Caco-2 (cell line): ENCODE measurements around the gene INKA2. TPM values are rescaled to one million over a fixed set of nuclear protein-coding genes. Genes with fewer than 3 reads are reported as not detected.

Source experiments
- BruUV-seq: library from RNA; stranded (reverse); fragments of 400-500 nt; replicated peaks from 2 replicates; lab custom pipeline; 2021; lab: Mats Ljungman, UMichigan
- CTCF ChIA-PET: fragments of 300-600 bp; sonication (Branson Sonifier 250); formaldehyde crosslinking; loops from one replicate; lab custom pipeline; 2022; ENCODE audit warnings: antibody characterized with exemption; lab: Charles Lee
- POLR2A ChIA-PET: fragments of 300-600 bp; sonication (Branson Sonifier 250); formaldehyde crosslinking; loops from one replicate; lab custom pipeline; 2022; ENCODE audit warnings: antibody characterized with exemption; lab: Charles Lee
- DNase-seq, 2 experiments: peaks; one replicate each; pipeline versions ENCODE4 v3.0.0 to v3.0.0-alpha.2; 2020 to 2022
- H3K27me3 ChIP-seq: replicated peaks from 2 replicates; pipeline ENCODE4 v1.6.0; 2011; ENCODE audit warnings: low read length; ENCODE audit not compliant: control insufficient read depth, insufficient read depth
- H3K36me3 ChIP-seq: 2 replicates; pipeline ENCODE4 v1.5.1; 2011; ENCODE audit warnings: low read length; ENCODE audit not compliant: control insufficient read depth, insufficient read depth
- H3K4me1 ChIP-seq: fragments of 250-450 bp; sonication (Bioruptor Pico); 2 replicates; pipeline ENCODE4 v1.5.1; 2020; ENCODE audit warnings: mild to moderate bottlenecking
- H3K4me3 ChIP-seq: 2 replicates; pipeline ENCODE4 v1.5.1; 2011; ENCODE audit warnings: low read depth, mild to moderate bottlenecking, control low read depth, low read length
- H3K9me3 ChIP-seq: fragments of 250-450 bp; sonication (Bioruptor Pico); 2 replicates; pipeline ENCODE4 v1.5.1; 2020; ENCODE audit warnings: mild to moderate bottlenecking, moderate library complexity
- H3K27ac Mint-ChIP-seq: one replicate; pipeline ENCODE4 v1.8.0; 2022; ENCODE audit warnings: mixed read lengths; ENCODE audit not compliant: unreplicated experiment
- H3K27me3 Mint-ChIP-seq: one replicate; pipeline ENCODE4 v1.8.0; 2022; ENCODE audit warnings: mixed read lengths; ENCODE audit not compliant: insufficient read depth, unreplicated experiment
- H3K36me3 Mint-ChIP-seq: one replicate; pipeline ENCODE4 v1.8.0; 2022; ENCODE audit warnings: mild to moderate bottlenecking, mixed read lengths; ENCODE audit not compliant: insufficient read depth, unreplicated experiment
- H3K4me1 Mint-ChIP-seq: one replicate; pipeline ENCODE4 v1.8.0; 2022; ENCODE audit warnings: low read depth, mixed read lengths; ENCODE audit not compliant: unreplicated experiment
- H3K4me3 Mint-ChIP-seq: one replicate; pipeline ENCODE4 v1.8.0; 2022; ENCODE audit warnings: mild to moderate bottlenecking, moderate library complexity, mixed read lengths; ENCODE audit not compliant: unreplicated experiment
- H3K9me3 Mint-ChIP-seq: one replicate; pipeline ENCODE4 v1.8.0; 2022; ENCODE audit warnings: mixed read lengths; ENCODE audit not compliant: unreplicated experiment
- intact Hi-C: fragments of 100-400 bp; cut with micrococcal nuclease; formaldehyde crosslinking; loops from one replicate; pipeline ENCODE4 v1.10.0; 2022; ENCODE audit not compliant: unreplicated experiment
- total RNA-seq: library from RNA; stranded (reverse); gene quantifications from 2 replicates; pipeline ENCODE4 v1.2.3, GENCODE V29; 2022
- TF ChIP-seq, protein P1 (sequence below), 2 experiments: fragments of 200-600 bp in 1 of 2; IDR thresholded peaks; 1 replicate in 1 of 2; 2 replicates in 1 of 2; pipeline versions ENCODE4 v1.5.1 to v1.8.0; 2011 to 2022; ENCODE audit warnings: antibody characterized with exemption in 1 of 2, control low read depth in 1 of 2, inconsistent platforms in 1 of 2, low read depth in 1 of 2, low read length in 1 of 2, mild to moderate bottlenecking in 1 of 2, moderate library complexity in 1 of 2; ENCODE audit not compliant: insufficient read depth in 1 of 2, severe bottlenecking in 1 of 2, unreplicated experiment in 1 of 2

INKA2 gene
- total RNA-seq, 1 experiment from 2014 or later: 5.8 TPM

DNA sequence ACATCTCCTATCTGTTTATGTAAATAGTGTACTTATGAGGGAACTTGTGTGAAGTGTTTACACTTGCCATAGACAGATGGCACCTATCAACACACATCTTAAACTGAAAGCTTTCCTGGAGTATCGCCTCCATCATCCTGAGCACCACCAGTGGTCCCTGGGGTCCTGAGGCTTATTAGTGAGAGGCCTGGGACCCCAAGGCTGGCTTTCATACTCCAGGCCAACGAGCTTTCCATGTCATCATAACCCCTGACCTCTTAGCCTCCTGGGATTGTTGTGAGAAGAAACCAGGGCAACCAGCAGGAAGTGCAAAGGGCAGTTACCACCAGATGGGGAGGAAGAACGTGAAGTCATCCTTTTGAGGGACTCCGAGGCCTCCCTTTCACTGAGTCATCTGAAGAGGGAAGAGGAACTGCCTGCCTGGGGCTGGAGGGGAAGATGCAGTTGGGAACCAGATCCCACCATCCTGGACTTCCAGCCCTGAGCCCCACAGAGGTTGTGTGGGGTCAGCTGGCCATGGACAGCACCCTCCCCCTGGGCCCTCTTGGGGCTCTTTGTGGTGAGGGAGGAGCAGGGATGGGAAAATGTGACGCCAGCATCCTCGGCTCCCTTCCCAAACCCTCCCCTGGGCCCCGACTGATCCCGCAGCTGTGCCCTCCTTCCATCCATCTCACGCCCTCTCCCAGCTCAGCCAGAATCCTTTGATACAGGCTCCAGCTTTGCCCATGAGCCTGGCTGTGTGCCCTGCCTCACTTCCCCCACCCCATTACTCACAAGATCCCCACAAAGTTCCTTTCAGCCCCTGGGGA, 5.8 kb downstream of the INKA2 start:
- BruUV-seq: no TSS peak
- DNase-seq: peak in 1 of 2 experiments; percentile 25
- ChIA-PET POLR2A (no interaction called here), CTCF (interaction anchor here (1.1 kb wide), 1 partner anchor 14 kb away, joined by 5 read pairs; no protein-coding TSS in a partner anchor)
- Mint-ChIP-seq H3K4me1 (peaks cover 18% of the 10 kb centered on the region), H3K36me3 (no peaks in the 10 kb centered on the region), H3K27me3 (no peaks in the 10 kb centered on the region), H3K9me3 (no peaks in the 10 kb centered on the region), H3K4me3 (no peak overlapping the region), H3K27ac (no peak overlapping the region)
- Histone ChIP-seq H3K4me3 (no peak overlapping the region), H3K4me1 (peaks cover 4% of the 10 kb centered on the region; the same call in 1 of the 2 replicates), H3K9me3 (no peaks in the 10 kb centered on the region), H3K27me3 (no peaks in the 10 kb centered on the region), H3K36me3 (no peaks in the 10 kb centered on the region)
- TF ChIP-seq, protein P1, sequence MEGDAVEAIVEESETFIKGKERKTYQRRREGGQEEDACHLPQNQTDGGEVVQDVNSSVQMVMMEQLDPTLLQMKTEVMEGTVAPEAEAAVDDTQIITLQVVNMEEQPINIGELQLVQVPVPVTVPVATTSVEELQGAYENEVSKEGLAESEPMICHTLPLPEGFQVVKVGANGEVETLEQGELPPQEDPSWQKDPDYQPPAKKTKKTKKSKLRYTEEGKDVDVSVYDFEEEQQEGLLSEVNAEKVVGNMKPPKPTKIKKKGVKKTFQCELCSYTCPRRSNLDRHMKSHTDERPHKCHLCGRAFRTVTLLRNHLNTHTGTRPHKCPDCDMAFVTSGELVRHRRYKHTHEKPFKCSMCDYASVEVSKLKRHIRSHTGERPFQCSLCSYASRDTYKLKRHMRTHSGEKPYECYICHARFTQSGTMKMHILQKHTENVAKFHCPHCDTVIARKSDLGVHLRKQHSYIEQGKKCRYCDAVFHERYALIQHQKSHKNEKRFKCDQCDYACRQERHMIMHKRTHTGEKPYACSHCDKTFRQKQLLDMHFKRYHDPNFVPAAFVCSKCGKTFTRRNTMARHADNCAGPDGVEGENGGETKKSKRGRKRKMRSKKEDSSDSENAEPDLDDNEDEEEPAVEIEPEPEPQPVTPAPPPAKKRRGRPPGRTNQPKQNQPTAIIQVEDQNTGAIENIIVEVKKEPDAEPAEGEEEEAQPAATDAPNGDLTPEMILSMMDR (IDR thresholded peaks at IDR 0.05; ENCODE audit: insufficient read depth in 1 of 2, low read depth in 1 of 2, low read length in 1 of 2, severe bottlenecking in 1 of 2, unreplicated experiment in 1 of 2): no peak
- intact Hi-C loops: no loop called here

DNA sequence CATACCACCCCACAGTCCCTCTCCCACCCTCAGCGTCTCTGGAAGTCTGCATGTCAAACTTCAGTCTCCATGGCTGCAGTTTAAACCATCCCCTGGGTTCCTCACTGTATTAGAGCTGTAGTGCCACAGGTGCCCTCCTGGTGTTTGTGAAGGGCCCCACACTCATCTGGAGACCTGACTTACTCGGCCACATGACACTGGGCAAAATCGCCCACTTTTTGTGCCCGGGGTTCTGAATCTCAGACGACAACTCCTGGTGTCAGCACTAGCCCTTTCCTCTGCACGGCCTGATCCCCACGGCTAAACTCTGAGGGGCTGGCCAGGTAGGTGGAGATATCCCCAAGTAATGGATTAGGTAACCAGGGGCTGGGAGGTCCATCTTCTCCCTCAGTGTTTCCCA, 6.5 kb downstream of the INKA2 start:
- DNase-seq: no peak
- Histone ChIP-seq H3K4me3 (no peak overlapping the region), H3K27me3 (no peaks in the 10 kb centered on the region), H3K9me3 (no peaks in the 10 kb centered on the region), H3K4me1 (peaks cover under 1% of the 10 kb centered on the region; the same call in 1 of the 2 replicates), H3K36me3 (no peaks in the 10 kb centered on the region)
- POLR2A ChIA-PET: no interaction called here
- Mint-ChIP-seq H3K4me3 (no peak overlapping the region), H3K27ac (no peak overlapping the region), H3K4me1 (peaks cover 12% of the 10 kb centered on the region), H3K36me3 (no peaks in the 10 kb centered on the region), H3K9me3 (no peaks in the 10 kb centered on the region), H3K27me3 (no peaks in the 10 kb centered on the region)
- TF ChIP-seq, protein P1 (IDR thresholded peaks at IDR 0.05; ENCODE audit: insufficient read depth in 1 of 2, low read depth in 1 of 2, low read length in 1 of 2, severe bottlenecking in 1 of 2, unreplicated experiment in 1 of 2): no peak
- CTCF ChIA-PET: interaction anchor here (1.1 kb wide), 1 partner anchor 15 kb away, joined by 5 read pairs; no protein-coding TSS in a partner anchor
- no TSS peak for BruUV-seq
- intact Hi-C loops: no loop called here

- no peaks in the 10 kb centered on the region for H3K9me3 ChIP-seq
- H3K36me3 Mint-ChIP-seq: no peaks in the 10 kb centered on the region
- H3K27me3 Mint-ChIP-seq: no peaks in the 10 kb centered on the region
- peaks cover 8% of the 10 kb centered on the region for H3K4me1 Mint-ChIP-seq
- no peak for DNase-seq
- no TSS peak for BruUV-seq
- TF ChIP-seq, protein P1 (IDR thresholded peaks at IDR 0.05; ENCODE audit: insufficient read depth in 1 of 2, low read depth in 1 of 2, low read length in 1 of 2, severe bottlenecking in 1 of 2, unreplicated experiment in 1 of 2): no peak
- no peak overlapping the region for H3K4me3 ChIP-seq
- no peak overlapping the region for H3K27ac Mint-ChIP-seq
- H3K36me3 ChIP-seq: no peaks in the 10 kb centered on the region
- ChIA-PET POLR2A (no interaction called here), CTCF (interaction anchor here (1.1 kb wide), 1 partner anchor 15 kb away, joined by 5 read pairs; no protein-coding TSS in a partner anchor)
- no peaks in the 10 kb centered on the region for H3K9me3 Mint-ChIP-seq
- H3K4me3 Mint-ChIP-seq: no peak overlapping the region
- intact Hi-C loops: no loop called here
- H3K27me3 ChIP-seq: no peaks in the 10 kb centered on the region
- no peaks in the 10 kb centered on the region; the same call in 1 of the 2 replicates for H3K4me1 ChIP-seq
These were observed 7.2 kb downstream of the INKA2 start for GRCh38 chr1:111731956-111732355.
